Hepatocyte (in vitro differentiated cells): ENCODE measurements around the gene CDC37L1.

Experiments used
- EZH2 ChIP-seq: fragments of 200-600 bp; sonication (generic); IDR thresholded peaks from 2 replicates; pipeline ENCODE4 v1.6.1; 2016; ENCODE audit warnings: antibody characterized with exemption, mild to moderate bottlenecking, borderline replicate concordance
- EZH2phosphoT487 ChIP-seq: fragments of 200-600 bp; sonication (generic); IDR thresholded peaks from one replicate; pipeline ENCODE4 v1.6.1; 2018; ENCODE audit warnings: antibody characterized with exemption, mild to moderate bottlenecking, low read depth, moderate library complexity; ENCODE audit not compliant: unreplicated experiment, severe bottlenecking
- TF ChIP-seq, protein P1 (sequence below): fragments of 200-600 bp; sonication (generic); IDR thresholded peaks from 2 replicates; pipeline ENCODE4 v1.5.1; 2016; ENCODE audit warnings: antibody characterized with exemption, mild to moderate bottlenecking; ENCODE audit not compliant: poor library complexity

DNA sequence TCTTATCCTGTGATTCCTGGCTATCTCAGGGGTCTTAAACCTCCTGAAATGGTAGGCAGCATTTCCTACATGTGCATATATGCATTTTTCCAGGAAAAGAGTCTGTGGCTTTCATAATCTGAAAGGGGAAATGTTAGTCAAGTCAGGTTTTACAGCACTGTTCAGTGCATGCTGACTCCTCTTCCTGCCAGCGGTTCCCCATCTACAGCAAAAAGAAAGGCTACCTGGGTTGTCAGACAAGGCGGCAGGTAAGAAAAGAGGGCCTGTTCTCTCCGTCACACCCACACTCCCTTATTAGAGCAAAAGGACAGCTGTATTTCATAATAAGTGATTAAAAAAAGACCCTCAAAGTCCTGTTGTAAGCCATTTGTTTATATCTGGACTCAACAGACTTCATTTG lies 8.8 kb upstream of the CDC37L1 start:
- TF ChIP-seq, protein P1, sequence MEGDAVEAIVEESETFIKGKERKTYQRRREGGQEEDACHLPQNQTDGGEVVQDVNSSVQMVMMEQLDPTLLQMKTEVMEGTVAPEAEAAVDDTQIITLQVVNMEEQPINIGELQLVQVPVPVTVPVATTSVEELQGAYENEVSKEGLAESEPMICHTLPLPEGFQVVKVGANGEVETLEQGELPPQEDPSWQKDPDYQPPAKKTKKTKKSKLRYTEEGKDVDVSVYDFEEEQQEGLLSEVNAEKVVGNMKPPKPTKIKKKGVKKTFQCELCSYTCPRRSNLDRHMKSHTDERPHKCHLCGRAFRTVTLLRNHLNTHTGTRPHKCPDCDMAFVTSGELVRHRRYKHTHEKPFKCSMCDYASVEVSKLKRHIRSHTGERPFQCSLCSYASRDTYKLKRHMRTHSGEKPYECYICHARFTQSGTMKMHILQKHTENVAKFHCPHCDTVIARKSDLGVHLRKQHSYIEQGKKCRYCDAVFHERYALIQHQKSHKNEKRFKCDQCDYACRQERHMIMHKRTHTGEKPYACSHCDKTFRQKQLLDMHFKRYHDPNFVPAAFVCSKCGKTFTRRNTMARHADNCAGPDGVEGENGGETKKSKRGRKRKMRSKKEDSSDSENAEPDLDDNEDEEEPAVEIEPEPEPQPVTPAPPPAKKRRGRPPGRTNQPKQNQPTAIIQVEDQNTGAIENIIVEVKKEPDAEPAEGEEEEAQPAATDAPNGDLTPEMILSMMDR, result no peak
- TF ChIP-seq EZH2 (no peak), EZH2phosphoT487 (no peak)
